NCI-H2107 (cell line): ENCODE measurements around the gene FIGLA.

ENCODE experiments used
- DNase-seq: peaks from one replicate; lab custom pipeline; 2025; lab: John Stamatoyannopoulos, UW

Gene FIGLA

DNA sequence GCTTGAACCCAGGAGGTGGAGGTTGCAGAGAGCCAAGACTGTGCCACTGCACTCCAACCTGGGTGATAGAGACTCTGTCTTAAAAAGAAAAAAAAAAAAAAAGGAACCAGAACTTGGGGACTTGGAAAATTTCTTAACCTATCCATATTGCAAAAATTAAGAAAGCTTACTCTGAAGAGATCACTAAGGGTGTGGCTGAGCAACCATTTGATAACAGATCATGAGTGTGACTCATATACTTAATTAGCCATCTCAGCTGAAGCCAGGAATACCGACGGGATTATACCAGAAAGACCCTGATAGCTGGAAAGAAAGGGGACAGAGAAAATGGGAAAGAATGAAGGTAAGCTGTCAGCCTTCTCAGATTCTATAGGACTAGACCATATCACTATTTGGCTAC is 15.3 kb downstream of the FIGLA start:
- no peak for DNase-seq

DNA sequence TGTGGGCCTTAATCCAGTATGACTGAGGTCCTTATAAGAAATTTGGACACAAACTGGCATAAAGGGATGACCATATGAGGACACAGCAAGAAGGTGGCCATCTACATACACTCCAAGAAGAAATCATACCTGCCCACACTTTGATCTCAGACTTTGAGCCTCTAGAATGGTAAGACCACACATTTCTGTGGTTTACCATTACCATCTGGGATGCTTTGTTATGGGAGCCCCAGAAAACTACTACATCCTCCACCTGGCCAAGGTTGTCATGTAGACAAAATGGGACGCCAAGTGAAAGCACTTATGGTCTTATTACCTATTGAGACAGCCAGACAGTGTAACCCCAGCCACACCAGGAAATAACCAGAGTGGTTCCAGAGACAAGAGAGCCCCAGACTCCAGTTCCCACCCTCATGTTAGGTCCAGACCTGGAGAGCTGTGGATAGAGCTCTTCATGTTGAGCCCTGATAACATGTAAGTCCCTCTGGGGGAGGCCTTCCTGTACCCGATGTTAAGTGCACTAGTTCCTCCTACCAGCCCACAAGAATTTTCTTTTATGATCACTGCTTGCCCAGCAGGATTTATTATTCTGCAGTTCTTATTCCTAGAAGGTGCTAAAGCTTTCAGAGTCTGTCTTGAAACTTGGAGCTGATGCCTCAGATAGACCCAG is 17.8 kb downstream of the FIGLA start:
- DNase-seq = no peak

DNA sequence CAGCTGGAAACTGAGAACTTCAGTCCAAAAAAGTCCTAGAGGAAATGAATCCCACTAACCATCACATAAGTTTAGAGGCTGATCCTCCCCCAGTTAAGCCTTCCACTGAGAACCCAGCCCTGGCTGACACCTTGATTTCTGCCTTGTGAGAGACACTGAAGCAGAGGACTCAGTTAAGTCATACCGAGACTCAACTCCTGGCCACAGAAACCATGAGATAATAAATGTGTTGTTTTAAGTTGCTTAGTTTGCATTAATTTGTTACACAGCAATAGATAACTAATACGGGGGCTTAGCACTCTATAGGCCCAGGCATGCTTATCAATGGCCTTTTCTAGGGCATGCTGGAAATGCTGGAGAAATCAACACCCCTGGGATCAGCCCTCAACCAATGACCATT is 19.0 kb downstream of the FIGLA start:
- no peak for DNase-seq

DNA sequence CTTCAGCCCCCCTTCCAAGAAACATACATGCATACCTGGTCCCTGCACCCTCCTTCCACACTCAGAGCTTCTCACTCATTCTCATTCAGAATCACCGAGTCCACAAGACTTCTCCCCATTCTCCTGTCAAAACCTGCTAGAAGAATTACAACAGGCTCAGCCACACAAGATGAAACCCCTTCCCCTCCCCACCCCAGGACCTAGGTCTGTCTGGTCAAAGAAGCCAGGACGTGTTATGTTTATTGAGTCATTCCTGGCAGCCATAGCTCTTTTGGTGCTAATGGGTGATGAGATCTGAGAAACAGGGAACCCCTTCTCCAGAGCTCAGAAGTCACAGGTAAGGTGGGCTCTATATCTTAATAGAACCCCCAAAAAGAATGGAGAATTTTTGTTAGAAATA is 21.0 kb downstream of the FIGLA start:
- DNase-seq = no peak

GRCh38 chr2:70768590-70769085 is 21.8 kb downstream of the FIGLA start:
- DNase-seq = no peak

DNA sequence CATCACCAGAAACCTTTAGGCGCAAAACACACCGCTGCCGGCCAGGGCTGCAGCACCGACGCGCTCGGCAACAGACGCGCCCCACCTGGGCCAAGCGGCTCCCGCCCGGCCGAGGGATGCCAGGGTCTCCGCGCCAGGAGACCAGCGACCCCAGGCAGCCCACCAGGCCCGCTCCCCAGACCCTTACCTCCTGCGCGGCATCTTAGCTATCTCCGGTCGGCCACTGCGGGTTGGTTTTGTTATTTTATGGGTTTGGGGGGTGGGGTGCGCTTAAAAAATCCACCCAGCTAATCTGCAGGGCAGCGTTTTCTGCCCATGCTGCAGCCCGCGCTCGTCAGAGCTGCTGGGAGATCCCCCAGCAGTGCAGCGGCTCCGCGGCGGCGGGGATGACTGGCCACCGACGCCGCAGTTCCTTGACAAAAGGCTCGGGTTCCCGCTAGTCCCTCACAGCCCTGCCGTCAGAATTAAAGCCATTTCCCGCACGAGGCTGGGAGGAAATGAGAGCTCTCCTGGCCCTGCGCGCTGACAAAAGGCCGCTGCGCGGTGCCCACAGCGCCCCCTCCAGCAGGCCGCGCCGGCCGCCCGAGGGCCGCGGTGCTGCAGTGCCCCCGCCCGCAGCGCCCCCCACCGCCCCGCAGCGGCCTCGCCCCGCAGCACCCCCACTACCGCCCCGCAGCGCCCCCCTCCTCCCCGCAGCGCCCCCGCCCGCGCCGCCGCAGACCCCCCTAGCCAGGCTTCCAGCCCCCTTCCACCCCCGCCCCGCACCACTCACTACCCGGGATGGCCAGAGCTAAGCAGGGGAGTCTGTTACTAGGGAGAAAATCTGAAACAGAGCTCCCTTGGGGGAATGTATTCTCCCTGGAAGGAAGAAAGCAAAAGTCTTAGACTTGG is 22.5 kb downstream of the FIGLA start, which contains the start of gene ADD2:
Gene ADD2, minus strand, starts transcription at position 502 of the 891 bp plus-strand sequence. CDS start 61,792 bp downstream, outside the sequence.
- DNase-seq = peak; percentile 28

- peak; percentile 40 for DNase-seq
Measured at GRCh38 chr2:70767079-70767698, 23.3 kb downstream of the FIGLA start.

- DNase-seq = no peak
Measured at GRCh38 chr2:70766357-70767078, 23.9 kb downstream of the FIGLA start.

GRCh38 chr2:70765507-70765906 is 24.9 kb downstream of the FIGLA start:
- DNase-seq = no peak

DNA sequence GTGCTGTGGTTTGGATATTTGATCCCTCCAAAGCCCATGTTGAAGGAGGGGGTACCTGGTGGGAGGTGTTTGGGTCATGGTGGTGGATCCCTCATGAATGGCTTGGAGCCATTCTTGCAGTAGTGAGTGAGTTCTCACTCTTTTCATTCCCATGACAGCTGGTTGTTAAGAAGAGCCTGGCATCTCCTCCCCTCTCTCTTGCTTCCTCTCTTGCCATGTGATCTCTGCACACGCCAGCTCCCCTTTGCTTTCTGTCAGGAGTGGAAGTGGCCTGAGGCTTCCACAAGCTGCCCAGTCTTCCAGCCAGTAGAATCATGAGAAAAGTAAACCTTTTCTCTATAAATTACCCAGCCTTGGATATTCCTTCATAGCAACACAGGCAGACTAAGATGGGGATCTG is 31.0 kb downstream of the FIGLA start:
- no peak for DNase-seq

- no peak for DNase-seq
Measured at GRCh38 chr2:70757966-70758365, 32.5 kb downstream of the FIGLA start.

GRCh38 chr2:70757360-70757759 is 33.1 kb downstream of the FIGLA start:
- no peak for DNase-seq

GRCh38 chr2:70756128-70756527 is 34.3 kb downstream of the FIGLA start:
- DNase-seq = no peak

DNA sequence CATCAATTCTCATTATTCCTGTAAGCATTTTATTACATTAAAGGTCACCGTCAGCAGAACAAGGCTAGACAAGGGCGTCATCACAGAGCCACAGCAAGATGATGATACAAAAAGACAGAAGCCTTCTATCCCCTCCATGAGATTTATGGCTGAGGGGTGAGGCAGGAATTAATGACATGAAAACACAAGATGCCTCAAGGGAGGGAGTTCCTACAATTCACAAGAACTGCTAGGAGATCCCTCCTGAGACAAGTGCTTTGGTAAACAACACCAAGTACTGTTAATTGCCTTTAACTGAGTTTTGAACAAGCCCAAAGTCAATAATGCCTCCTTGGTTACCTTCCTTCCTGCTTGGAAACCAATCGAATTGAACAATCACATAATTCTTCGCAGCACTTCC is 36.5 kb downstream of the FIGLA start:
- no peak for DNase-seq

DNA sequence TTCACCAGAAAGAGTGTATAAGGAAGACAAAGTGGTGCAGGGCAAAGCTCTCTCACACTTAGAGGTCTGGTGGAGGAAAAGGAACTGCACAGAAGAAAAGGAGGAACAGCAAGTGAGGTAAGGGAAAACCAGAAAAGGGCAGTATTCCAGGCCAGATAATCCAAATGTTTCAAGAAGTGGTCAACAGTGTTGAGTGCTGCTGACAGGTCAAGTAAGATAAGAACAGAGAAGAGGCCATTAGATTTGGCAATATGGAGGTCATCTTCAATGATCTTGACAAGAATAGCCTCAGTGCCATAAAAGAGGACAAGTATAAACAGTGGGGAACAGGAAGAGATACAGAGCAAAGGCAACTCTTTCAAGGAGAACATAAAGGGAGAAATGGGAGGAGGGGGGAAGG is 37.4 kb downstream of the FIGLA start:
- DNase-seq = no peak

DNA sequence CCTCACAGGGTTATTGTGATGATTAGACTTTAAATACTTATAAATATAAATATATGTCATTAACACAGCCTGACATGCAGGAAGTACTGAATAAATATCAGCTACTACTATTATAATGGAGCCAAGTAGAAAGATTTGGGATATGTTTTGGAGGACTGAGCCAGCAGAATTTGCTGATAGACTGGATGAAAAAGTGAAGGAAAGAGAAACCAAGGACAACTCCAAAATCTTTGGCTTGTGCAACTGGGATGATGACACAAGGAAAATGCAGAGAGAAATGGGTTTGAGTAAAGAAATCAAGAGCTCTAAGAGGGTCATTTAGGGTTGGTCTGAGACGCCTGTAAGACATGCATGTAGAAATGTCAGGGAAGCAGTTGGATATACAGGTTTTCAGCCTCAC is 38.0 kb downstream of the FIGLA start:
- DNase-seq = no peak

- DNase-seq = no peak
Measured at GRCh38 chr2:70751881-70752280, 38.6 kb downstream of the FIGLA start.

GRCh38 chr2:70750320-70750719 is 40.1 kb downstream of the FIGLA start:
- no peak for DNase-seq

- DNase-seq = no peak
Measured at GRCh38 chr2:70748002-70748784, 42.2 kb downstream of the FIGLA start.

GRCh38 chr2:70747284-70747683 is 43.2 kb downstream of the FIGLA start:
- DNase-seq = no peak
